Cardiac muscle cell (in vitro differentiated cells and primary cell): ENCODE measurements around the gene DVL1. TPM values are rescaled to one million over a fixed set of nuclear protein-coding genes. Genes with fewer than 3 reads are reported as not detected.

ENCODE experiments used
- DNase-seq, 2 donors: peaks; one replicate each; pipeline versions ENCODE4 v3.0.0 to v3.0.0-alpha.2; 2010 to 2017; ENCODE audit warnings: low read depth in 1 of 2, low spot score in 1 of 2
- H3K27ac ChIP-seq: fragments of 200-600 bp; sonication (generic); 2 replicates; pipeline ENCODE4 v1.5.1; 2016
- H3K27me3 ChIP-seq: fragments of 200-600 bp; sonication (generic); 2 replicates; pipeline ENCODE4 v1.6.0; 2016; ENCODE audit warnings: control low read depth
- H3K36me3 ChIP-seq: fragments of 200-600 bp; sonication (generic); 2 replicates; pipeline ENCODE4 v1.5.1; 2016; ENCODE audit warnings: control low read depth
- H3K4me1 ChIP-seq: fragments of 200-600 bp; sonication (generic); 2 replicates; pipeline ENCODE4 v1.8.1; 2017; ENCODE audit warnings: low read depth, mild to moderate bottlenecking, mixed run types
- H3K4me3 ChIP-seq: fragments of 200-600 bp; sonication (generic); 2 replicates; pipeline ENCODE4 v1.5.1; 2016; ENCODE audit warnings: mild to moderate bottlenecking
- H3K9me3 ChIP-seq: fragments of 200-600 bp; sonication (generic); 2 replicates; pipeline ENCODE4 v1.5.1; 2017; ENCODE audit warnings: low read depth, mild to moderate bottlenecking, control low read depth
- CTCF ChIP-seq: IDR thresholded peaks from 2 replicates; pipeline ENCODE4 v1.5.1; 2012; ENCODE audit warnings: low read depth, mild to moderate bottlenecking, low read length
- polyA plus RNA-seq: library from polyadenylated mRNA; unstranded; fragments of >200 nt; fragmentation: Nextera tagmentation; extraction: Ambion mirVana; gene quantifications from 2 replicates; pipeline ENCODE4 v1.2.1, GENCODE V29; 2016
- total RNA-seq: library from RNA; depleted of rRNA; stranded (reverse); fragments of >200 nt; gene quantifications from 2 replicates; pipeline ENCODE4 v1.2.3, GENCODE V29; 2016

The DVL1 gene
- total and polyA plus RNA-seq, 2 experiments from 2014 or later, result 29.1 to 105 TPM

DNA sequence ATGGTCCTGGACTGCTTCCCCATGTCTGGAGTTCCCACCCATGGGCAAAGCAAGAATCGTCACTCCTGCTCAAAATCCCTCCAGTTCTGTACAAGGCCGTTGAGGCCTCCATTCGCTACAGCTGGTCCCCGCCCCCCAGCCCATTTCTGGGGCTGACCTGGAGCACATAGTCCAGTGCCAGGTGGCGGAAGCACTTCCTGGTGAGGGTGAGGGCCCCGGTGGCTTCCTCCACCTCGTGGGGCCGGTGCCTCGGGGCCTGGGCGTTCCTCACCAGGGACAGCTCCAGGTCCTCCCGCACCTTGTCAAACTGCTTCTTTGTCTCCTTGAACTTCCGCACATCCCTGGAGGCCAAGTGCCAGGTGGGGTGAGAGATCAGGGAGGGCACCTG is 48.9 kb downstream of the DVL1 start:
- Histone ChIP-seq H3K27me3 (no peaks in the 10 kb centered on the region), H3K27ac (no peak overlapping the region), H3K4me1 (peaks cover under 1% of the 10 kb centered on the region), H3K9me3 (no peaks in the 10 kb centered on the region), H3K4me3 (no peak overlapping the region), H3K36me3 (no peaks in the 10 kb centered on the region)
- no peak for TF ChIP-seq CTCF
- DNase-seq, result no peak

GRCh38 chr1:1299686-1300351 is 49.4 kb downstream of the DVL1 start:
- TF ChIP-seq CTCF, result peak; percentile 29
- Histone ChIP-seq H3K9me3 (no peaks in the 10 kb centered on the region), H3K27me3 (no peaks in the 10 kb centered on the region), H3K27ac (no peak overlapping the region), H3K4me3 (no peak overlapping the region), H3K4me1 (no peaks in the 10 kb centered on the region), H3K36me3 (no peaks in the 10 kb centered on the region)
- DNase-seq, result no peak

GRCh38 chr1:1298861-1299685 is 50.1 kb downstream of the DVL1 start:
- Histone ChIP-seq H3K4me1 (no peaks in the 10 kb centered on the region), H3K27ac (no peak overlapping the region), H3K27me3 (no peaks in the 10 kb centered on the region), H3K4me3 (no peak overlapping the region), H3K9me3 (no peaks in the 10 kb centered on the region), H3K36me3 (no peaks in the 10 kb centered on the region)
- DNase-seq, result peak in 1 of 2 donors; percentile 77
- TF ChIP-seq CTCF, result no peak

GRCh38 chr1:1297802-1298424 is 51.3 kb downstream of the DVL1 start:
- no peak overlapping the region for H3K4me3 ChIP-seq
- H3K27me3 ChIP-seq, result no peaks in the 10 kb centered on the region
- no peaks in the 10 kb centered on the region for H3K9me3 ChIP-seq
- no peak for TF ChIP-seq CTCF
- no peak overlapping the region for H3K27ac ChIP-seq
- no peak for DNase-seq
- no peaks in the 10 kb centered on the region for H3K36me3 ChIP-seq
- no peaks in the 10 kb centered on the region for H3K4me1 ChIP-seq

GRCh38 chr1:1296070-1297061 is 52.9 kb downstream of the DVL1 start:
- Histone ChIP-seq H3K4me3 (no peak overlapping the region), H3K9me3 (no peaks in the 10 kb centered on the region), H3K4me1 (no peaks in the 10 kb centered on the region), H3K27ac (no peak overlapping the region), H3K27me3 (no peaks in the 10 kb centered on the region), H3K36me3 (no peaks in the 10 kb centered on the region)
- DNase-seq, result no peak
- TF ChIP-seq CTCF, result no peak
